Measurements from ENCODE around the gene KRTAP2-1.

DNA sequence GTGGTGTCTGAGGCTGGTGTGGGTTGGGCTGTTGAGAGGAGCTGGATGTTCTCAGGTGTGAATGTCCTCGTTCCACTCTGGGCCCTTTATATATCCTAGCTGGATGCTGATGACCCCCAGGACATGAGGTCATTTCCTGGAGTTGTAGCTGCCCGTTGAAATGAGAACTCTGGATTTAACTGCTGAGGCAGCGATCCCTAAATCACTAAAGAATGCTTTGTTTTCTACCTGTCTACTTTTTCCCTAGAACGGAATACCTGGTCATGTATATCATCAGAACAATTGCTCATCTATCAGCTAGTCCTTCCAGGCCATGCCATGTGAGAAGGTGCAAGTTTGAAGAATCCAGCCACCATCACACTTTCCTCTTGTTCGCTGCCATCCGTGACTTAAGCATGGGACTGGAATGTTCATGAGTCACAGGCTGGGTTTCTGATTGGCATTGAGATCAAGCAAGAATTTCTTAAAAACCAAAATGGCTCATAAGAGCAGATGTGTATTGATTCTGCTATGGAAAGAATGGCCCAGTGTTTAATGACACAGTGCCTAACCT, 13.0 kb upstream of the KRTAP2-1 start, which contains the start of gene KRTAP2-3:
- no peak for TF ChIP-seq POLR2A (IDR thresholded peaks at IDR 0.05)
- TF ChIP-seq, protein P1, sequence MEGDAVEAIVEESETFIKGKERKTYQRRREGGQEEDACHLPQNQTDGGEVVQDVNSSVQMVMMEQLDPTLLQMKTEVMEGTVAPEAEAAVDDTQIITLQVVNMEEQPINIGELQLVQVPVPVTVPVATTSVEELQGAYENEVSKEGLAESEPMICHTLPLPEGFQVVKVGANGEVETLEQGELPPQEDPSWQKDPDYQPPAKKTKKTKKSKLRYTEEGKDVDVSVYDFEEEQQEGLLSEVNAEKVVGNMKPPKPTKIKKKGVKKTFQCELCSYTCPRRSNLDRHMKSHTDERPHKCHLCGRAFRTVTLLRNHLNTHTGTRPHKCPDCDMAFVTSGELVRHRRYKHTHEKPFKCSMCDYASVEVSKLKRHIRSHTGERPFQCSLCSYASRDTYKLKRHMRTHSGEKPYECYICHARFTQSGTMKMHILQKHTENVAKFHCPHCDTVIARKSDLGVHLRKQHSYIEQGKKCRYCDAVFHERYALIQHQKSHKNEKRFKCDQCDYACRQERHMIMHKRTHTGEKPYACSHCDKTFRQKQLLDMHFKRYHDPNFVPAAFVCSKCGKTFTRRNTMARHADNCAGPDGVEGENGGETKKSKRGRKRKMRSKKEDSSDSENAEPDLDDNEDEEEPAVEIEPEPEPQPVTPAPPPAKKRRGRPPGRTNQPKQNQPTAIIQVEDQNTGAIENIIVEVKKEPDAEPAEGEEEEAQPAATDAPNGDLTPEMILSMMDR (IDR thresholded peaks at IDR 0.05 in 4 of 5, conservative IDR thresholded peaks at IDR 0.05 in 1 of 5): no peak

Data from gastrocnemius medialis (tissue), 4 donors.